DND-41 (cell line): ENCODE measurements around the gene GNLY.

ENCODE experiments used
- ATAC-seq: fragments of 200-7000 bp; cut with Tn5 transposase; 3 replicates; pipeline ENCODE4 v1.9.1; 2021; ENCODE audit warnings: low read depth; ENCODE audit not compliant: insufficient read depth
- DNase-seq: peaks from one replicate; pipeline ENCODE4 v3.0.0-alpha.2; 2020
- H2AFZ ChIP-seq: 2 replicates; pipeline ENCODE4 v1.6.0; 2012; ENCODE audit warnings: low read depth, low read length
- H3K27ac ChIP-seq: 2 replicates; pipeline ENCODE4 v1.5.1; 2012; ENCODE audit warnings: low read length, inconsistent platforms
- H3K27me3 ChIP-seq: fragments of 200-600 bp; sonication (generic); 2 replicates; pipeline ENCODE4 v1.6.0; 2012; ENCODE audit warnings: low read length, mild to moderate bottlenecking, inconsistent platforms; ENCODE audit not compliant: insufficient read depth, poor library complexity
- H3K36me3 ChIP-seq: 2 replicates; pipeline ENCODE4 v1.5.1; 2012; ENCODE audit warnings: low read length, inconsistent platforms; ENCODE audit not compliant: insufficient read depth
- H3K4me1 ChIP-seq: 2 replicates; pipeline ENCODE4 v1.5.1; 2012; ENCODE audit warnings: mild to moderate bottlenecking, low read length; ENCODE audit not compliant: insufficient read depth
- H3K4me2 ChIP-seq: 2 replicates; pipeline ENCODE4 v1.6.0; 2012; ENCODE audit warnings: mild to moderate bottlenecking, moderate library complexity, low read length, inconsistent platforms; ENCODE audit not compliant: insufficient read depth
- H3K4me3 ChIP-seq, 2 experiments: fragments of 200-600 bp in 1 of 2; shearing (Covaris generic) in 1 of 2; 2 replicates each; pipeline ENCODE4 v1.5.1; 2012 to 2016; ENCODE audit warnings: inconsistent platforms in 2 of 2, low read length in 2 of 2, mild to moderate bottlenecking in 2 of 2, low read depth in 1 of 2, moderate library complexity in 1 of 2
- H3K79me2 ChIP-seq: 2 replicates; pipeline ENCODE4 v1.6.0; 2012; ENCODE audit warnings: low read length, inconsistent platforms; ENCODE audit not compliant: insufficient read depth
- H3K9ac ChIP-seq: 2 replicates; pipeline ENCODE4 v1.6.0; 2012; ENCODE audit warnings: low read depth, mild to moderate bottlenecking, inconsistent platforms, low read length, moderate library complexity
- H3K9me3 ChIP-seq: 2 replicates; pipeline ENCODE4 v1.5.1; 2012; ENCODE audit warnings: low read length, moderate library complexity, mild to moderate bottlenecking, inconsistent platforms; ENCODE audit not compliant: insufficient read depth, severe bottlenecking
- H4K20me1 ChIP-seq: 2 replicates; pipeline ENCODE4 v1.6.0; 2012; ENCODE audit warnings: low read length; ENCODE audit not compliant: insufficient read depth
- EZH2 ChIP-seq: IDR thresholded peaks from 3 replicates; pipeline ENCODE4 v1.6.1; 2012; ENCODE audit warnings: borderline replicate concordance, low read depth, mild to moderate bottlenecking, moderate library complexity, low read length, inconsistent platforms; ENCODE audit not compliant: severe bottlenecking
- TF ChIP-seq, protein P1 (sequence below): IDR thresholded peaks from 2 replicates; pipeline ENCODE4 v1.5.1; 2012; ENCODE audit warnings: borderline replicate concordance, low read length, moderate library complexity, mild to moderate bottlenecking; ENCODE audit not compliant: poor library complexity, severe bottlenecking; ENCODE audit errors: extremely low read depth

GNLY gene

DNA sequence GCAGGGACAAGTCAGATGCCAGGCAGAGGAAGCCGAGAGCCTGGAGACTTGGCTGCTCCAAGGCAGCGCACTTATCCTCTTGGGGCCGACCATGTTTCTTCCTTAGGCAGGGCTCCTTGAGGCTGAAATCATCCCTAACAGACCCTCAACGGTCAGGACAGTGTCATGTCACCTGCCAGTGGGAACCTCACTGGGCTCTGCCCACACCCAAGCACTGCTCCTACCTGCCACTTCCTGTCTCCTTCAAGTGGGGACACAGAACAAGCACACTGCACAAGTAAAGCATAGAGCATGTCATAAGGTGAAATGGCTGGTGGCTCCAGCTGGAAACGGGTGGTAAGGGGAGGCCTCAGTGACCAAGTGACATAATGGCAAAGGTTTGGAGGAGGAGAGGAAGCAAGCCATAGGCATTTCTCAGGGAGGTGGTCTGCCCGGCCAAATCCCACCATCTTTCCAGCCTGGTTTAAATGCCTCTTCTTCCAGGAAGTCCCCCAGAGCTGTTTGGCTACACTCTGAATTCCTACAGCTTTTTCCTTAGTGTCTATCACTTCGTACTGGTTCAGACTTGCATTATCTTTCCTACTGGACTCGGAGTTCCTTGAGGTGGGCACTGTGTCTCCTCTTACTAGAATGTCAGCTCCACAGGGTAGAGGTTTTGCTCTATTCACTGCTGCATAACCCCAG lies 52.3 kb downstream of the GNLY start:
- no peaks in the 10 kb centered on the region for H3K79me2 ChIP-seq
- no peak overlapping the region for H3K4me3 ChIP-seq
- H2AFZ ChIP-seq = no peak overlapping the region
- H3K4me1 ChIP-seq = no peaks in the 10 kb centered on the region
- H4K20me1 ChIP-seq = peaks cover 3% of the 10 kb centered on the region; the same call in 1 of the 2 replicates
- DNase-seq (no peak), ATAC-seq (no peak; the same call in 2 of the 3 replicates)
- no peak overlapping the region for H3K27ac ChIP-seq
- H3K9me3 ChIP-seq = no peaks in the 10 kb centered on the region
- H3K27me3 ChIP-seq = peaks cover 16% of the 10 kb centered on the region
- TF ChIP-seq, protein P1, sequence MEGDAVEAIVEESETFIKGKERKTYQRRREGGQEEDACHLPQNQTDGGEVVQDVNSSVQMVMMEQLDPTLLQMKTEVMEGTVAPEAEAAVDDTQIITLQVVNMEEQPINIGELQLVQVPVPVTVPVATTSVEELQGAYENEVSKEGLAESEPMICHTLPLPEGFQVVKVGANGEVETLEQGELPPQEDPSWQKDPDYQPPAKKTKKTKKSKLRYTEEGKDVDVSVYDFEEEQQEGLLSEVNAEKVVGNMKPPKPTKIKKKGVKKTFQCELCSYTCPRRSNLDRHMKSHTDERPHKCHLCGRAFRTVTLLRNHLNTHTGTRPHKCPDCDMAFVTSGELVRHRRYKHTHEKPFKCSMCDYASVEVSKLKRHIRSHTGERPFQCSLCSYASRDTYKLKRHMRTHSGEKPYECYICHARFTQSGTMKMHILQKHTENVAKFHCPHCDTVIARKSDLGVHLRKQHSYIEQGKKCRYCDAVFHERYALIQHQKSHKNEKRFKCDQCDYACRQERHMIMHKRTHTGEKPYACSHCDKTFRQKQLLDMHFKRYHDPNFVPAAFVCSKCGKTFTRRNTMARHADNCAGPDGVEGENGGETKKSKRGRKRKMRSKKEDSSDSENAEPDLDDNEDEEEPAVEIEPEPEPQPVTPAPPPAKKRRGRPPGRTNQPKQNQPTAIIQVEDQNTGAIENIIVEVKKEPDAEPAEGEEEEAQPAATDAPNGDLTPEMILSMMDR = no peak
- no peak for TF ChIP-seq EZH2
- H3K4me2 ChIP-seq = no peak overlapping the region
- no peaks in the 10 kb centered on the region for H3K36me3 ChIP-seq
- no peak overlapping the region for H3K9ac ChIP-seq

DNA sequence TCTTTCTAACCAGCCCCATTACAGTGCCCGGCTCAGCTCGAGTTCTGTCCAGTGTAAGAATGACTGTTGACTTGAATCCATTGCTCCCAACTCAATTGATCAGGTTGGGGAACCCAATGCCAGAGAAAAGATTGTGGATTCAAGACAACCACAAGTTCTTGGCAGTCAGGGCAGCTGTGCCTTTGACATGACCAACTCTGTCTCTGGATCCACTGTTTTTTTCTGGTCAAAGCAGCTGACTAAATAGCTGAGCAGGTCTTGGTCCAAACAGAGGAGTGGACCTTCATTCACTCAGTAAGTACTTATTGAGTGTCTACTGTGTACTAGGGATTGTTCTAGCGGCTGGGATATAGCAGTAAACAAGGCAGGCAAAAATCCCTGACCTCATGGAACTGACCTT lies 53.3 kb downstream of the GNLY start:
- no peak for TF ChIP-seq EZH2
- TF ChIP-seq, protein P1 = no peak
- peaks cover 8% of the 10 kb centered on the region for H4K20me1 ChIP-seq
- H3K4me3 ChIP-seq = no peak overlapping the region
- H3K36me3 ChIP-seq = no peaks in the 10 kb centered on the region
- no peaks in the 10 kb centered on the region for H3K4me1 ChIP-seq
- H3K4me2 ChIP-seq = no peak overlapping the region
- no peak overlapping the region for H3K9ac ChIP-seq
- no peaks in the 10 kb centered on the region for H3K9me3 ChIP-seq
- H3K79me2 ChIP-seq = no peaks in the 10 kb centered on the region
- DNase-seq (no peak), ATAC-seq (no peak)
- peaks cover 26% of the 10 kb centered on the region for H3K27me3 ChIP-seq
- H2AFZ ChIP-seq = no peak overlapping the region
- no peak overlapping the region for H3K27ac ChIP-seq

DNA sequence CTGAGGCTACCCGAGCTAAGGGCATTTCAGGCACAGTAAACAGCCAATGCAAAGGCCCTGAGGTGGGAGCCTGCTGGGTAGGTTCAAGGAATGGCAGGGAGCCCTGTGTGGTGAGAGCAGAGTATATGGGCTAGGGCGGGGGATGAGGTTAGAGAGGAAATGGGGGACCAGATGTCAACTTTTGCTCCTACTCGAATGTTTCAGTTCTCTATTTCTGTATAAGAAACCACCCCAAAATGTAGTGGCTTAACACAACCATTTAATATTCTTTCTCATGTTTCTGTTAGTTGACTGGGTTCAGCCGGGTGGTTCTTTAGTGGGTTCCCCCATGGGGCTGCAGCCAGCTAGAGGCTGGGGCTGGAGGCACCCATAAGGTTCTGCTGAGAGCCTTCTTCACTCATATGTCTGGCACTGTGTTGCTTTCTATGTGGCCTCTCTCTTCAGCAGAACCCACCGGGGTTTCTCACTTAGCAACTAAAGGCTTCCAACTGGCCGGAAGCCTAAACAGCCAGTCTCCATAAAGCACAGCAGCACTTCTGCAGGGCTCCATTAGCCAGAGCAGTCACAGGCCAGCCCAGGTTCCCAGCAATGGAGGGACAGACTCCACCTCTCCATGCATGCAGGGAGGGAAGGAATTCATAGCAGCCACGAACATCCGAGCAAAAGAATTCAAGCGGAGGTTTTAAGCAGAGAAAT lies 54.0 kb downstream of the GNLY start:
- Histone ChIP-seq H3K79me2 (no peaks in the 10 kb centered on the region), H2AFZ (no peak overlapping the region), H3K4me2 (no peak overlapping the region), H3K27ac (no peak overlapping the region), H3K4me3 (no peak overlapping the region), H3K27me3 (peaks cover 34% of the 10 kb centered on the region), H3K9me3 (no peaks in the 10 kb centered on the region), H3K9ac (no peak overlapping the region), H4K20me1 (peaks cover 13% of the 10 kb centered on the region), H3K36me3 (no peaks in the 10 kb centered on the region), H3K4me1 (no peaks in the 10 kb centered on the region)
- TF ChIP-seq, protein P1 = no peak
- no peak for TF ChIP-seq EZH2
- no peak for DNase-seq
- ATAC-seq = no peak
